Amniotic epithelial cell (primary cell): ENCODE measurements around the gene LRRC8E.
A peak's percentile ranks its signal among the peaks of the same experiment; 100 is the strongest.

ENCODE experiments used
- DNase-seq: peaks from one replicate; pipeline ENCODE4 v3.0.0-alpha.2; 2010; ENCODE audit warnings: low read depth

LRRC8E gene

GRCh38 chr19:7932276-7932929 lies 44.1 kb downstream of the LRRC8E start:
- DNase-seq: no peak

DNA sequence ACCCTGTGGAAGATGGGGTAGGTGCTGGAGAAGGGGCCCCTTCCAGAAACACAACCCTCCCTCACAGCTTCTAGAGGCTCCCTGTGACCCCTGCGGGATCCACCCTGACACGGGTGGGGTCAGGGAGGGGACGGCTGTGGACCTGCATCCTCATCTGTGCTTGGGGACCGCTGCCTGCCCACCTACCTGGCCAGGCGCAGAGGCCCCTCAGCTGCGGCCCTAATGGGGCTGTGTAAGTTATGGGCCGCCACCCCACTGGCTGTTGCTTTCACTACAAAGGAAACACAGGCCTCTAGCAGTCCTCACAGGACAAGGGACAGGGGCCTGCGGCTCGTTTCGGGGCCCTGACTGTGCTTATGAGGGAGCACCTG lies 44.6 kb downstream of the LRRC8E start:
- DNase-seq: no peak

GRCh38 chr19:7933411-7933810 lies 45.1 kb downstream of the LRRC8E start:
- DNase-seq: no peak

- DNase-seq: no peak
These were observed 45.8 kb downstream of the LRRC8E start for GRCh38 chr19:7933828-7934725.

GRCh38 chr19:7934766-7935165 lies 46.5 kb downstream of the LRRC8E start:
- DNase-seq: no peak

GRCh38 chr19:7940841-7941240 lies 52.5 kb downstream of the LRRC8E start:
- no peak for DNase-seq

GRCh38 chr19:7941895-7942596 lies 53.7 kb downstream of the LRRC8E start:
- DNase-seq: no peak

- DNase-seq: no peak
These were observed 54.7 kb downstream of the LRRC8E start for GRCh38 chr19:7942981-7943443.

DNA sequence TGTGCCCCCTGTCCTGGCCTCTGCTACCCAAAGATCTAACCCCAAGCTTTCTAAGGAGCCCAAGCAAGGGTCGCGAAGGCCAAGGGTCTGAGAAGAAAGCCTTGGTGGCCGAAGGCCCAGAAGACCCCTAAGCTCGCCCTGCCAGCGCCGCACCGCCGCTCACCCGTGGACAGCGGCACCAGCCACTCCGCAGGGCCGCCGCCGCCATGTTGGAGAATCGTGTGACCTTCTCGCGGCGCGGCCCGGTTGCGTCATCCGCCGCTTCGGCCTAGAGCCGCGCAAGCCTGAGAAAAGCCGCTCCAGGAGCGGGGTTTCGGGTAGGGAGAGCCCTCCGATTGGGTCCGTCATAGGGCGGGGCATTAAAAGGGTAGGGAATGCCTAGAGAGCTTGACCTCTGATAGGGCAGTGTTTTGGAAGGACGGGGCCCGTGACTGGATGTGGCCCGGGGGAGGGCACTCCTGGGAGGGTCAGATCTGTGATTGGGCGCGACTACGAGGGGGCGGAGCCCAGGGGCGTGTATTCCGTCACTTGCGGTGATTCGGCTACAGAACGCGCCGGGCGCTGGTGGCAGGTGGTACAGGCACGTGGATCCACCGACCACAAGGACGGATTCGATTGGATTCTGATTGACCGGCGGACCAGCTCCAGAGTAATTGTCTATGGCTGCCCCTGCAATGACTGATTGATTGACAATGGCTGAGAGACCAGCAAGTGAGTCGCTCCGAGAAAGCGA lies 55.3 kb downstream of the LRRC8E start, which contains the start of gene TIMM44:
Gene TIMM44, minus strand, starts transcription at position 223 of the 733 bp plus-strand sequence. Its CDS starts 15 bp downstream, at position 208.
- DNase-seq: peak; percentile 100

DNA sequence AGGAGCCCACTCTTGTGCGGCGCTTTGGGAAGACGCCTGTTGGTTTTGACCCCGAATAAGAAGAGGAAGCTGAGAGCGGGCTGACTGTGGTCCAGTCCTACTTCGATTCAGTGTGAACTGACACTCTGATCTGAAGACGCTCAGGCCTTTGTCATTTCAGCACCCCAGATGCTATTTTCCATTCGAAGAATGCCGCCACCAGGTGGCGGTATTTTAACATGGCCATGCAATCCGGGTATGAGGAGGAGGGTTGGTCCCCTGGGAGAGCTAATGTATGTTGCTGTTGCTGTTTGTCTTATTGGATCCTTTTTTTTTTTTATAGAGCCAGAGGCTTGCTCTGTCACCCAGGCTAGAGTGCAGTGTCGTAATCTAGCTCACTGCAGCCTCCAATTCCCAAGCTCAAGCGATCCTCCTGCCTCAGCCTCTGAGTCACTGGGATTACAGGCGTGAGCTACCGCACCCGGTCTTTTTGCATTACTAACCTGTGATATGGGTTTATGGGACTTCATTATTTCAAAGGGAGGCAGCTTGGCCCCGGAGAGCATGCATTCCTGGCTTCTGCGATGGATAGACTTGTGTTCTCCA lies 56.0 kb downstream of the LRRC8E start:
- peak; percentile 86 for DNase-seq

DNA sequence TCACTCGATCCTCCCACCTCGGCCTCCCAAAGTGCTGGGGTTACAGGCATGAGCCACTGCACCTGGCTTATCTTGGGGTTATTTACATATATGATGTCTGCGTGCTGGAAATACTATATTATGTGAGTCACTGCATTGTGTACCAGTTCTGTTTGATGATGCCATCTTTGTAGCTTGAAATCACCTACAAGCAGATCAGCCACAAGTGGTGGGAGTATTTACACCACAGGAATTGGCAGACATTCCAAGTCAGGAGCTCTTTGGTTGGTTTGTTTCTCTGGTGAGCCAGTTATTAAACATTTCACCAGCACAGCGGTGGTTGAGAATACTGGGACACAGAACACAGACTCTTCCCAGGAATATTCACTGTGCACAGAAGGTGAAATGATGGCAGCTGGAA lies 59.6 kb downstream of the LRRC8E start:
- peak; percentile 82 for DNase-seq
